Left cardiac atrium (tissue), 4 donors: ENCODE data around the gene CDH13. TPM values are rescaled to one million over a fixed set of nuclear protein-coding genes. Genes with fewer than 3 reads are reported as not detected.

ENCODE experiments used
- ATAC-seq, 2 donors: fragments of 200-7000 bp; cut with Tn5 transposase; one replicate each; pipeline ENCODE4 v1.9.1; 2020; ENCODE audit warnings: mild to moderate bottlenecking in 2 of 2, moderate library complexity in 2 of 2
- DNase-seq: peaks from one replicate; pipeline ENCODE4 v3.0.0-alpha.2; 2020
- intact Hi-C, 2 donors: fragments of 100-400 bp; cut with DNase I; formaldehyde crosslinking; loops; one replicate each; pipeline versions ENCODE4 v1.14.1 to v1.15.1; 2022 to 2023
- total RNA-seq, 2 donors: library from RNA; stranded (reverse); fragmentation: NEBNext Ultra II Directional; extraction: Animal tissue kit (Norgen Biotek cat#: 25700); gene quantifications; one replicate each; pipeline ENCODE4 v1.2.1, GENCODE V29; 2021
- donor health status: DM: no; HTN: yes; CAD: no.
- donor health status: DM: no; HTN: yes; CAD: no; lungs with severe emphysema.
- donor health status: DM: yes; HTN: yes; CAD: no.
- donor health status: Dilated cardiomyopathy.

The CDH13 gene
- total RNA-seq, 2 donors from 2014 or later, result 68.6 to 100 TPM

- ATAC-seq, result no peak
- DNase-seq, result no peak
- intact Hi-C loops, result no loop called here
Observed at GRCh38 chr16:83830091-83830768, 1203.5 kb downstream of the CDH13 start.

GRCh38 chr16:83830769-83831455 is 1204.1 kb downstream of the CDH13 start:
- DNase-seq, result no peak
- intact Hi-C loops, result no loop called here
- no peak for ATAC-seq

DNA sequence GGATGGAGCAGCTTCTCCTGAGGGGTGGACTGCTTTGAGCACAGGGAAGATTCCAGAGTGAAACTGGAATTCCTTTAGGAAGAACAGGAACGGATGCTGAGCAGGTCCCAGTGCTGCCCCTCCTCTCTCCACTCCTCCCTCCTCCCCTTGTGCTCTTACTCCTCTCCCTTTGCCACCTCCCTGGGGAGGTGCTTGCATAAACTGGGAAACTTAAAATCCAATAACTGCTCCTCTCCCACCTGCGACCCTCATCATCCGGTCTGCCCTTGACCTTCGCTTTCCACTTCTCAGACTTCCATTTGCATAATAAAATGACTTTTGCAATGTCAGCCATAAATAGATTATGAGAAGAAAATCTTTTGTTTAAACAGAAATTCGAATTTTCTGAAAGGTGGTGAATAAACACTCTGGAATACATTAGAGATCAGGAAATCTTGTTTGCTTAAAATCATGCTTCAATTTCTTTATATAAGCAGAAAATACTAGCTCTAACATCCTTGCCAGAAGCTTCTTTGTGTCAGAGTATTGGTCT is 1204.8 kb downstream of the CDH13 start:
- intact Hi-C loops, result no loop called here
- ATAC-seq, result no peak
- no peak for DNase-seq

DNA sequence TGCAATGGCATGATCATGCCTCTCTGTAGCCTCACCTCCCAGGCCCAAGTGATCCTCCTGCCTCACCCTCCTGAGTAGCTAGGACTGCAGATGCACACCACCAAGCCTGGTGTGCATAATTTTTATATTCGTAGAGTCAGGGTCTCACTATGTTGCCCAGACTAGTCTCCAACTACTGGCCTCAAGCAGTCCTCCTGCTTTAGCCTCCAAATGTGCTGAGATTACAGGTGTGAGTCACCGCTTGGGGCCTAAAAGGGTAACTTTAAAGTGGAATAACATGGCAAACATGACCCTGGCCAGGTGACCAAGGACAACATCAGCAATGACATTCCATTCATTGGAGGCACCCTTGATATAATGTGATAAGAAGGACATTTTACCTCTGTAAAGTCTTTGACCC is 1207.2 kb downstream of the CDH13 start:
- intact Hi-C loops, result no loop called here
- no peak for ATAC-seq
- no peak for DNase-seq

- intact Hi-C loops, result no loop called here
- no peak for DNase-seq
- ATAC-seq, result no peak
Observed at GRCh38 chr16:83835586-83836566, 1209.1 kb downstream of the CDH13 start.

DNA sequence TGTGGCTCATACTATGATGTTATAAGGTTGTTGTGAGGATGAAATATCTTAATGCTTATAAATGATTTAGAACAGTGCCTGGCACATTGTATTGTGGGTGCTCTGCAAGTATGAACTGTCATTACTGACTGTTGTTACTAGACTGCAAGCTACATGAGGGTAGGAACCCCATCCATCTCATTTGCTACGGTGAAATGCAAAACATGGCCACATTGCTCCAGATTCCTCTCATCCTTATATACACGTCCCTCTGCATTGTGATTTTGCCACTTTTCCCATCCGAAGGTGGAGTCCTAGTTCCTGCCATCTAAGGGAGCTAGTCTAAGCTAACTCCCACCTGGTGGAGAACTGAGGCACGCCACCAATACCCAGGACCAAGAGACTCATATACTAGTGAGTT is 1210.8 kb downstream of the CDH13 start:
- intact Hi-C loops, result no loop called here
- ATAC-seq (no peak), DNase-seq (no peak)

DNA sequence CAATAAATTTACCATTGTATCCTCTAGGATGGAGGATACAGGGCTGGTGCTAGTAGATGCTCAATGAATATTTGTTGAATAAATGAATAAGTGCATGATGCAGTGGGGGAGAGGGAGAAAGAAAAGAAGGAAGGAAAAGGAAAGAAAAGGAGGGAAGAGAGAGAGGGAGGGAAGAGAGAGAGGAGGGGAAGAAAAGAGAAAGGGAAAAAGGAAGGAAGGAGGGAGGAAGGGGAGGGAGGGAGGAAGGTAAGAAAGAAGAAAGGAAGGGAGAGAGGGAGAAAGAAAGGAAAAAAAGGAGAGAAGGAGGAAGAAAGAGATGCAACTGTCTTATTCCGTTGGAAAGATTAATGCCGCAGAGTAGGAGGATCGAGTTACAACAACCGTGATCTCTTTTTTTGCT is 1211.4 kb downstream of the CDH13 start:
- DNase-seq (no peak), ATAC-seq (no peak)
- intact Hi-C loops, result no loop called here

GRCh38 chr16:83839561-83839960 is 1212.8 kb downstream of the CDH13 start:
- ATAC-seq, result no peak
- no peak for DNase-seq
- intact Hi-C loops, result no loop called here

DNA sequence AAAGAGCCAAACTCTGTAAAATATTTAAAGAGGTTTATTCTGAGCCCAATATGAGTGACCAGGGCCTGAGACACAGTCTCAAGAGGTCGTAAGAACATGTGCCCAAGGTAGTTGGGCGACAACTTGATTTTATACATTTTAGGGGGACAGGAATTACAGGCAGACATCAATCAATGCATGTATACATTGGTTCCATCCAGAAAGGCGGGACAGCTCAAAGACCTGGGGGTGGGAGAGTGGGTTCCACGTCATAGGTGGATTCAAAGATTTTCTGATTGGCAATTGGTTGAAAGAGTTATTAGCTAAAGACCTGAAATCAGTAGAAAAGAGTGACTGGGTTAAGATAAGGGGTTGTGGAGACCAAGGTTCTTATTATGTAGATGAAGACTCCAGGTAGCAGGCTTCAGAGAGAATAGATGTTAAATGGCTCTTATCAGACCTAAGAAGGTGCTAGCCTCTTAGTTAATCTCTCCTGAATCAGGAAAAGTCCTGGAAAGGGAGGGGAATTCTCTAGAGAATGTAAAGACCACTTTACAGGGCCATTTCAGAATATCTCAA is 1213.4 kb downstream of the CDH13 start:
- intact Hi-C loops, result no loop called here
- no peak for DNase-seq
- ATAC-seq, result no peak

GRCh38 chr16:83842291-83842690 is 1215.5 kb downstream of the CDH13 start:
- ATAC-seq (no peak), DNase-seq (no peak)
- intact Hi-C loops, result no loop called here

- peak in 1 of 2 donors; percentile 39 for ATAC-seq
- intact Hi-C loops, result no loop called here
Observed at GRCh38 chr16:83842756-83843507, 1216.2 kb downstream of the CDH13 start.

DNA sequence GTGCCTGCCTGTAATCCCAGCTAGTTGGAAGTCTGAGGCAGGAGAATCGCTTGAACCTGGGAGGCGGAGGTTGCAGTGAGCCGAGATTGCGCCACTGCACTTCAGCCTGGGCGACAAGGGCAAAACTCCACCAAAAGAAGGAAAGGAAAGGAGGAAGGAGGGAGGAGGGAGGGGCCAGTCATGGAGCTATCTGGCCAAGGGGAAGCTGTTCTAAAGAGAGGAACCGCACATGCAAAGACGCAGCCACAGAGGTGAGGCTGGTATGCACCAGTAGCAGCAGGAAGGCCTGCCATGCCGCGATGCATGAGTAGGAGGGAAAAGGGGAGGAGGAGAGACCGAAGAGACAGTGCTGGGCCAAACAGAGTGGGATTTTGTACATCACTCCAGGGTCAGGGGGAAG is 1216.9 kb downstream of the CDH13 start:
- intact Hi-C loops, result no loop called here
- DNase-seq, result no peak
- peak in 1 of 2 donors; percentile 33 for ATAC-seq

More at GRCh38 chr16:83842756-83843507, 1216.2 kb downstream of the CDH13 start:
- DNase-seq, result no peak

- intact Hi-C loops, result no loop called here
- ATAC-seq (no peak), DNase-seq (no peak)
Observed at GRCh38 chr16:83845263-83845662, 1218.5 kb downstream of the CDH13 start.

- ATAC-seq (no peak), DNase-seq (no peak)
- intact Hi-C loops, result no loop called here
Observed at GRCh38 chr16:83847371-83848225, 1220.8 kb downstream of the CDH13 start.

DNA sequence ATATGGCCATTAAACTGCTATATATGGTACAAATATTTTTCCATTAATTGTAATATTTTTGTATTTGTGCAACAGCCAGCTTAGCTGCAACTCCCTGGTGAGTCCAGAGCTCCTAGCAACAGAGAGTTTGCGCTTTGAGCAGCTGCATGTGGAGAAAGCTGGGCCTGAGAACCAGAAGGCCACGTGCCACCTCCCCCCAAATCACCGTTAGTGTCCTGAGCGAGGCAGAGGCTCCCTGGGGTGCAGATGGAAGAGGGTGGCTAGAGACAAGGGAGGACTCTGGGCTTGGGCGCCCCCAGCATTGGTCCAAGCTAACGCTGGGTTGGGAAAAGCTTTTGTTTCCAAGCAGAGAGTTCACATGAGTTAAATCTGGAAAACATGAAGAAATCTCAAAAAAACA is 1222.7 kb downstream of the CDH13 start:
- no peak for DNase-seq
- peak in 1 of 2 donors; percentile 82 for ATAC-seq
- intact Hi-C loops, result no loop called here
